A549 treated with Mapracorat at 1 μM for 4 hours (cell line): ENCODE results near the gene GLUD2. TPM values are rescaled to one million over a fixed set of nuclear protein-coding genes. Genes with fewer than 3 reads are reported as not detected.

ENCODE experiments used
- total RNA-seq: library from RNA; stranded (reverse); fragments of 200-300 nt; extraction: Qiagen RNA extraction; gene quantifications from 5 replicates; pipeline ENCODE4 v1.2.3, GENCODE V29; 2022

GLUD2 gene
- total RNA-seq = 1.8 to 2.8 TPM (median 2.4 TPM) in 5 replicates

DNA sequence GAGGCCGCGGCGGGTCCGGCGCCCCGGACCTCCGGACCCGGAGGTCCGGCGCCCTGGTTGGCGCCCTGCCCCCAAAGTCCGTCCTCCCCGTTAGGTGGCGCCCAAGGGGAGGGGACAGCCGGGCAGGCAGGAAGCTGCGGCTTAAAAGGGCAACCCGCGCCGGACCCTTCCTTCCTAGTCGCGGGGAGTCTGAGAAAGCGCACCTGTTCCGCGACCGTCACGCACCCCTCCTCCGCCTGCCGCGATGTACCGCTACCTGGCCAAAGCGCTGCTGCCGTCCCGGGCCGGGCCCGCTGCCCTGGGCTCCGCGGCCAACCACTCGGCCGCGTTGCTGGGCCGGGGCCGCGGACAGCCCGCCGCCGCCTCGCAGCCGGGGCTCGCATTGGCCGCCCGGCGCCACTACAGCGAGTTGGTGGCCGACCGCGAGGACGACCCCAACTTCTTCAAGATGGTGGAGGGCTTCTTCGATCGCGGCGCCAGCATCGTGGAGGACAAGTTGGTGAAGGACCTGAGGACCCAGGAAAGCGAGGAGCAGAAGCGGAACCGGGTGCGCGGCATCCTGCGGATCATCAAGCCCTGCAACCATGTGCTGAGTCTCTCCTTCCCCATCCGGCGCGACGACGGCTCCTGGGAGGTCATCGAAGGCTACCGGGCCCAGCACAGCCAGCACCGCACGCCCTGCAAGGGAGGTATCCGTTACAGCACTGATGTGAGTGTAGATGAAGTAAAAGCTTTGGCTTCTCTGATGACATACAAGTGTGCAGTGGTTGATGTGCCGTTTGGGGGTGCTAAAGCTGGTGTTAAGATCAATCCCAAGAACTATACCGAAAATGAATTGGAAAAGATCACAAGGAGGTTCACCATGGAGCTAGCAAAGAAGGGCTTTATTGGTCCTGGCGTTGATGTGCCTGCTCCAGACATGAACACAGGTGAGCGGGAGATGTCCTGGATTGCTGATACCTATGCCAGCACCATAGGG is at the start of gene GLUD2:
TSS of gene GLUD2 (plus strand) at position 170 of the 979 bp plus-strand sequence. CDS start at position 245, 75 bp downstream.

Other genes with a start within 250 kb of the GLUD2 start
- not detected in 5 replicates for gene CT47B1, start 171.7 kb upstream of the GLUD2 start, total RNA-seq
- gene CT47A11, start 110.5 kb upstream of the GLUD2 start, total RNA-seq = not detected in 5 replicates
- not detected in 5 replicates for gene CT47A10, start 105.6 kb upstream of the GLUD2 start, total RNA-seq
- not detected in 5 replicates for gene CT47A9, start 100.7 kb upstream of the GLUD2 start, total RNA-seq
- gene CT47A8, start 95.9 kb upstream of the GLUD2 start, total RNA-seq = not detected in 5 replicates
- not detected in 5 replicates for gene CT47A7, start 91.0 kb upstream of the GLUD2 start, total RNA-seq
- not detected in 5 replicates for gene CT47A6, start 86.1 kb upstream of the GLUD2 start, total RNA-seq
- gene CT47A5, start 81.3 kb upstream of the GLUD2 start, total RNA-seq = not detected in 5 replicates
- not detected in 5 replicates for gene CT47A4, start 76.4 kb upstream of the GLUD2 start, total RNA-seq
- gene CT47A3, start 71.5 kb upstream of the GLUD2 start, total RNA-seq = not detected in 5 replicates
- gene CT47A2, start 66.7 kb upstream of the GLUD2 start, total RNA-seq = not detected in 5 replicates
- gene CT47A1, start 61.9 kb upstream of the GLUD2 start, total RNA-seq = not detected in 5 replicates